GM12873 (cell line): ENCODE measurements around the gene BARHL1.

Source experiments
- CTCF ChIP-seq: IDR thresholded peaks from 2 replicates; pipeline ENCODE4 v1.5.1; 2012; ENCODE audit warnings: low read depth, mild to moderate bottlenecking, moderate library complexity, low read length, control low read depth; ENCODE audit not compliant: insufficient read depth; ENCODE audit errors: missing control alignments

The BARHL1 gene

GRCh38 chr9:132589148-132590036 lies 7.0 kb downstream of the BARHL1 start:
- TF ChIP-seq CTCF, result no peak

GRCh38 chr9:132590037-132590317 lies 7.6 kb downstream of the BARHL1 start:
- TF ChIP-seq CTCF, result no peak

- TF ChIP-seq CTCF, result no peak
Measured at GRCh38 chr9:132590318-132591182, 8.1 kb downstream of the BARHL1 start.

GRCh38 chr9:132591244-132591643 lies 8.8 kb downstream of the BARHL1 start:
- no peak for TF ChIP-seq CTCF

- TF ChIP-seq CTCF, result no peak
Measured at GRCh38 chr9:132591751-132592314, 9.4 kb downstream of the BARHL1 start.

GRCh38 chr9:132592451-132592850 lies 10.0 kb downstream of the BARHL1 start:
- TF ChIP-seq CTCF, result no peak

- no peak for TF ChIP-seq CTCF
Measured at GRCh38 chr9:132594412-132594811, 12.0 kb downstream of the BARHL1 start.
